Mucosa of descending colon (tissue), 3 donors: ENCODE measurements around the gene MORN1. TPM values are rescaled to one million over a fixed set of nuclear protein-coding genes. Genes with fewer than 3 reads are reported as not detected.

Experiments
- ATAC-seq: fragments of 200-7000 bp; cut with Tn5 transposase; one replicate; pipeline ENCODE4 v1.9.1; 2020; ENCODE audit warnings: mild to moderate bottlenecking, moderate library complexity
- DNase-seq, 3 donors: peaks; one replicate each; pipeline ENCODE4 v3.0.0-alpha.2; 2020
- H3K36me3 ChIP-seq: fragments of 200-600 bp; one replicate; pipeline ENCODE4 v1.8.0; 2021; ENCODE audit warnings: low read depth, mild to moderate bottlenecking
- H3K4me1 ChIP-seq: fragments of 200-600 bp; one replicate; pipeline ENCODE4 v1.8.0; 2021; ENCODE audit warnings: low read depth, mild to moderate bottlenecking
- H3K4me3 ChIP-seq: fragments of 200-600 bp; one replicate; pipeline ENCODE4 v1.8.0; 2021; ENCODE audit warnings: mild to moderate bottlenecking
- H3K9me3 ChIP-seq: fragments of 200-600 bp; one replicate; pipeline ENCODE4 v1.8.0; 2021; ENCODE audit warnings: mild to moderate bottlenecking
- CTCF ChIP-seq: fragments of 200-600 bp; IDR thresholded peaks from one replicate; pipeline ENCODE4 v1.8.0; 2022; ENCODE audit warnings: antibody characterized with exemption, mild to moderate bottlenecking
- intact Hi-C, 2 donors: fragments of 100-400 bp; cut with DNase I in 1 of 2; cut with micrococcal nuclease in 1 of 2; formaldehyde crosslinking; loops; one replicate each; pipeline versions ENCODE4 v1.11.0 to v1.11.1; 2022; cut with DNase I, micrococcal nuclease
- total RNA-seq, 3 donors: library from RNA; stranded (reverse); fragmentation: NEBNext Ultra II Directional in 2 of 3; extraction: Animal tissue kit (Norgen Biotek cat#: 25700) in 2 of 3; gene quantifications; one replicate each; pipeline versions ENCODE4 v1.2.1 to v1.2.4, GENCODE V29; 2021 to 2023
- donor health status: DM: no; HTN: no; CAD: no; lungs with moderate emphysema.
- donor health status: DM: no; HTN: no; CAD: no.
- donor health status: DM: no; HTN: yes; CAD: no.

The MORN1 gene
- total RNA-seq, 3 donors from 2014 or later: 13.1 to 17.4 (median 13.4) TPM

DNA sequence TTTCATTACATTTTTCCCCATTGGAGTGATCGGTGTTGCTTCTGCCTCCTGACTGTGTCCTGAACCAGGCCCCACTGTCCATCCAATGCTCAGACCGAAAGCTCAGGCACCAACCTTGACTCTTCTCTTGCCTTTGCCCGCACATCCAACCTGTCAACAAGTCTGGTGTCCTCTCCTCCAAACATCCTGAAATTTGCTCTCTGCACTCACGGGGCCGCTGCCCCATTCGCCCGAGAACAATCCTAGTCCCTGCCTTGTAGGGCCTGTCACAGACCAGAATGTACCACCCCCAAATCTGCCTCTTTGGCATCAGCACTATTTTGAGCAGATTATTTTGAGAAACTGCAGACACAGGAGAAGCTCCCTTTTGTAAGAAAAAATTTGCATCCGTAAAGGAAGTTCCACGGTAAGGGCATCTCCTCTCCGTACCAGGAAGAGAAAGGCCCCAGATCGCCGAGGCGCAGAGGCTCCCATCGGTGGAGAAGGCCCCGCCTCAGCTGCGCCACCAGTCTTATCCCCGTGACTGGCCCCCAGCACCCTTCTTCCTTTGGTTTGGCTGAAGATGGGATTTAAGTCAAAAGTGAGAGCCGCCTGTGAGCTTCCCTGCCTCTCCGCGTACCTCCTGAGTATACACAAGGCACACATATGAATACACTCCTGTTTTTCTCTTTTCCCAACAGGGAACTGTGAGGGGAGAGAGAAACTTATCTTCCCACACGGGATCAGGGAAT is 7.1 kb downstream of the MORN1 start:
- Histone ChIP-seq H3K9me3 (no peaks in the 10 kb centered on the region), H3K36me3 (no peaks in the 10 kb centered on the region), H3K4me3 (no peak overlapping the region), H3K4me1 (no peaks in the 10 kb centered on the region)
- DNase-seq: peak in 2 of 3 donors; percentile 10 to 26
- ATAC-seq: no peak
- TF ChIP-seq CTCF: no peak
- intact Hi-C loops: no loop called here

DNA sequence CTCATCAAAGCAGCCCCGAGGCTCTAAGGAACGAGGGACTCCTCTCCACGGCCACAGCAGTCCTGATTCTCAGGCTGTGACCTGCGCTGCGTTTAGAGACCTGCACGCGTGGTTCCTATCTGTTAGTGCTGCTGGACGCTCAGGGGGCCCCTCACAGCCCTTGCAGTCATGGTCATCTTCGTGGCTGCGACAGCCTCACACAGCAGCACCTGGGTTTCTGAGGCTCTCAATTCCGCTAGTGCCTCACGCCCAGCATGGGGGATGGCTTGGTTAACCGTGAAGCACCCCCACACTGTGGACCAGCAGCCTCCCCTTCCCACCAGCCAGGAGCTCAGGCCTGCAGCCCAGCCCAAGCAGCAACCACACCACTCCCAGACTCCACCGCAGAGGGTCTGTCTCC is 7.8 kb downstream of the MORN1 start:
- peak in 2 of 3 donors; percentile 15 to 44 for DNase-seq
- Histone ChIP-seq H3K4me3 (no peak overlapping the region), H3K9me3 (no peaks in the 10 kb centered on the region), H3K4me1 (no peaks in the 10 kb centered on the region), H3K36me3 (no peaks in the 10 kb centered on the region)
- intact Hi-C loops: no loop called here
- ATAC-seq: no peak
- TF ChIP-seq CTCF: no peak

DNA sequence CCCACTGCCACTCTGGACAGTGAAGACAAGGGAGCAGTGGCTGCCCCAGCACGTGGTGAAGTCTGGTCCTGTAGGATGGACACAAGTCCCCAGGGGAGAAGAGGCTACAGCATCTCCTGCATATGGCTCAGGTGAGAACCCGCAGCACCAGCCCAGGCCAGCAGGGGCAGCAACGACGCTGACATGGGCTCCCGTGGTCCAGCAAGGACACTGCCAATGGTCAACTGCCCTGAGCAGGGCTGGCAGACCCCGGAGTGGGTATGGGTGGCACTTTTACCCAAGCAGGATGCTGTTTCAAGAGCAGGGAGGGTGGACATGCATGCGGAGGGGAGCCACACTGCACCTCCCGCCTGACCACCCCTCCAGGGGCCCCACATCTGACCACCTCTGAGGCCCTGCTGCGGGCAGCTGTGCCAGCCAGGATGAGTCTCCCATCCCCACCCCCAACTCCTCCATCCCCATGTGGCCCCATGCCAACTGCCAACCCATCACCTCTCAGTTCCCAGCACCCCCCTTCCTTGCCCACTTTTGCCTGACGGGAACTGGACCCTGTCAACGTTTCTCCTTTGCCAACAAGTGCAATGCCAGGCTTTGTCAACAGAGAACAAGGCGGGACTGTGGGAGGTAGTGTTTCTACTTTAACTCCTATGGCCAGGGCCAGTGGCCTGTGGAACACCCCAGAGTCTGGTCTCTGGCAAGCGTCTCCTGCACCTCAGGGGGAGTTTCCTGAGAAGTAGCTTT is 8.6 kb downstream of the MORN1 start:
- Histone ChIP-seq H3K9me3 (no peaks in the 10 kb centered on the region), H3K4me1 (no peaks in the 10 kb centered on the region), H3K4me3 (no peak overlapping the region), H3K36me3 (no peaks in the 10 kb centered on the region)
- TF ChIP-seq CTCF: no peak
- peak; percentile 57 to 64 (median 62) for DNase-seq
- peak; percentile 64 for ATAC-seq
- intact Hi-C loops: no loop called here

- peak; percentile 77 for TF ChIP-seq CTCF
- Histone ChIP-seq H3K4me3 (no peak overlapping the region), H3K9me3 (no peaks in the 10 kb centered on the region), H3K36me3 (no peaks in the 10 kb centered on the region), H3K4me1 (no peaks in the 10 kb centered on the region)
- intact Hi-C loops: no loop called here
- peak; percentile 77 to 89 (median 81) for DNase-seq
- ATAC-seq: peak; percentile 93
Measured at GRCh38 chr1:2381741-2382620, 9.4 kb downstream of the MORN1 start.

GRCh38 chr1:2380816-2381591 is 10.3 kb downstream of the MORN1 start:
- DNase-seq (peak in 2 of 3 donors; percentile 26 to 52), ATAC-seq (no peak)
- no peak overlapping the region for H3K4me3 ChIP-seq
- no peaks in the 10 kb centered on the region for H3K36me3 ChIP-seq
- H3K9me3 ChIP-seq: no peaks in the 10 kb centered on the region
- no peaks in the 10 kb centered on the region for H3K4me1 ChIP-seq
- no peak for TF ChIP-seq CTCF
- intact Hi-C loops: no loop called here
